ENCODE measurements around the gene UBE2Q2.

The UBE2Q2 gene

DNA sequence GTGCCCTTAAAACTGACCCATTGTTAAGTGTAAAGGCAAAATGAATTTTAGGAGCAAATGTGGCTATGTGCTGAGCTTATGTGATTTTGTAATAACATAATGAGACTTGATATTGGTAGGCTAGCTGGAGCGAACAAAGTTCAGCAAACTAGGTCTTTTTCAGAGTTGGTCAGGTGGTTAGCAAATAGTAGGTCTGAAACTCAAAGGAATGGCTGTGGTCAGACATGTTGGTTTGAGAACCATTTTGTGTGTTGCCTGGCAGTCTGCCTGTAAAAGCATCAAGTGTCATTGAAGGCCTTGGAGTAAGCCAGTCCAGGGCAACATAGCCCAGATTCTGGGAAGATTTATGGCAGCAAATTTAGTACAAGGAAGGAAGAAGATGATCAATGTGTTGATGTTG lies 76.8 kb downstream of the UBE2Q2 start:
- H3K27ac ChIP-seq, result no peak overlapping the region
- TF ChIP-seq, protein P1, sequence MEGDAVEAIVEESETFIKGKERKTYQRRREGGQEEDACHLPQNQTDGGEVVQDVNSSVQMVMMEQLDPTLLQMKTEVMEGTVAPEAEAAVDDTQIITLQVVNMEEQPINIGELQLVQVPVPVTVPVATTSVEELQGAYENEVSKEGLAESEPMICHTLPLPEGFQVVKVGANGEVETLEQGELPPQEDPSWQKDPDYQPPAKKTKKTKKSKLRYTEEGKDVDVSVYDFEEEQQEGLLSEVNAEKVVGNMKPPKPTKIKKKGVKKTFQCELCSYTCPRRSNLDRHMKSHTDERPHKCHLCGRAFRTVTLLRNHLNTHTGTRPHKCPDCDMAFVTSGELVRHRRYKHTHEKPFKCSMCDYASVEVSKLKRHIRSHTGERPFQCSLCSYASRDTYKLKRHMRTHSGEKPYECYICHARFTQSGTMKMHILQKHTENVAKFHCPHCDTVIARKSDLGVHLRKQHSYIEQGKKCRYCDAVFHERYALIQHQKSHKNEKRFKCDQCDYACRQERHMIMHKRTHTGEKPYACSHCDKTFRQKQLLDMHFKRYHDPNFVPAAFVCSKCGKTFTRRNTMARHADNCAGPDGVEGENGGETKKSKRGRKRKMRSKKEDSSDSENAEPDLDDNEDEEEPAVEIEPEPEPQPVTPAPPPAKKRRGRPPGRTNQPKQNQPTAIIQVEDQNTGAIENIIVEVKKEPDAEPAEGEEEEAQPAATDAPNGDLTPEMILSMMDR (IDR thresholded peaks at IDR 0.05), result no peak
- TF ChIP-seq ZFX (IDR thresholded peaks at IDR 0.05; ENCODE audit: borderline replicate concordance), result no peak

DNA sequence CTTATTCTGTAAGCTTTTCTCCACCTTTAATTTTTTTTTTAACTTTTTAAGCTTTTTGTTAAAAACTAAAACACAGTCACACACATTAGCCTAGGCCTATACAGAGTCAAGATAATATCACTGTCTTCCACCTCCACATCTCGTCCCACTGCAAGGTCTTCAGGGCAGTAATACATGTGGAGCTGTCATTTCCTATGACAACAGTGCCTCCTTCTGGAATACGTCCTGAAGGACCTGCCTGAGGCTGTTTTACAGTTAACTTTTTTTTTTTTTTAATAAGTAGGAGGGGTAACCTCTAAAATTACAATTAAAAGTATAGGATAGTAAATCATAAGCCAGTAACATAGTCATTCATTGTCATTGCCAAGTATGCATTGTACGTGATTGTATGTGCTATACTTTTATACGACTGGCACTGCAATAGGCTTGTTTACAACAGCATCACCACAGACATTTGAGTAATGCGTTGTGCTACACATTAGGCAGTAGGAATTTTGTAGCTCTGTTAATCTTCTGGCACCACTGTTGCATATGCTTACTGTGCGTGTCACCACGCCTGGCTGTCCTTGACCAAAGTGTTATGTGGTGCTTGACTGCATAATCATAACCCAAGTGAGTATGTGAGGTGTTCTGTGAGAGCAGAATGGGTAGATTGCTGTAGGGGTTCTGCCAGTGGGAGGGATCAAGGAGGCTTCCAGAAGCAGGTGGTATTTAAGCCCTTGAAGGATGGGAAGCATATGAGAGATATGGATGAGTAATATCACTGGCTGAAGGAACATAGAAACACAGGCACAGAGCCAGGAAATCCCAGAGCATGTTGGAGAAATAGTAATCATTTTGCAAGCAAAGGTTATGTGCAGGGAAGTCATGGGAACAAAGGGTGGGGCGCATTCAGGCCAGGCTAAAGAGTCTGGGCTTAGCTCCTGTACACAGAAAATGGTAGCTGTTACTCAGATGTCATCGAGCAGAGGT lies 78.8 kb downstream of the UBE2Q2 start:
- H3K27ac ChIP-seq, result no peak overlapping the region
- TF ChIP-seq, protein P1 (IDR thresholded peaks at IDR 0.05), result peak; percentile 66
- no peak for TF ChIP-seq ZFX (IDR thresholded peaks at IDR 0.05; ENCODE audit: borderline replicate concordance)

DNA sequence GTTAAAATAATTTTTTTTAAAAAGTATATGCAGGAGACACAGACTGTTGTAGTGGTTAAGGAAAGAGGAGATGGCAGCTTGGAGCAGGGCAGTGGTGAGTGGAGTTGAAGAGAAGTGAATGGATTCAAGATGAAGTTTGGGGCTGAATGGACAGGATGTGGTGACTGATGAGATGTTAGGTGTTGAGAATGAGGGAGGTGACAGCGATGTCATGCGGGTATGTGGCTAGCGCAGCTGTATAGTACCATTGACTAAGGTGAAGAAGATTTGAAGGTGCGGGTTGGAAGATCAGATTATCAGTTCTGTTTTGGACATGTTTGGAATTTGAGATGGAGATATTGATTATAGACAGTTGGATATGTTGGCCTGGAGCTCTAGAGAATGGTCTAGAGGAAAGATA lies 80.5 kb downstream of the UBE2Q2 start:
- no peak overlapping the region for H3K27ac ChIP-seq
- TF ChIP-seq, protein P1 (IDR thresholded peaks at IDR 0.05), result no peak
- no peak for TF ChIP-seq ZFX (IDR thresholded peaks at IDR 0.05; ENCODE audit: borderline replicate concordance)

DNA sequence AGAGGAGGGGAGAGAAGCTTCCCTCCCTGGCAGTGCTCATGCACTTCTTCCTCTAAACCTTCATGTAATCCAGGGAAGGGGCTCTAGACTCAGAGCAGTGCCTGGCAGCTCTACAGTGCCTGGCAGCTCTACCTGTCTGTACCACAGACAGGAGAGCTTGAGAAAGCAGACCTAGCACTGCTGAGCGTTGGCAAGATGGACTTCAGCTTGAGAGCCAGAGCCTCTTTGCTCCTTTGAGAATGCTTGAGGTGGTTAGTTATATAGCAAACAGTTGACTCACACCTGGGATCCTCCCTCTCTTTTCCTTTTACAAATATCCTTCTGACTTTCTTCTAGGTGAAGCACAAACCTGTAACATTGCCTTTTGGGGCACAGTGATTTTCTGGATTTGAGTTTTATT lies 81.3 kb downstream of the UBE2Q2 start:
- no peak for TF ChIP-seq ZFX (IDR thresholded peaks at IDR 0.05; ENCODE audit: borderline replicate concordance)
- TF ChIP-seq, protein P1 (IDR thresholded peaks at IDR 0.05), result no peak
- no peak overlapping the region for H3K27ac ChIP-seq

DNA sequence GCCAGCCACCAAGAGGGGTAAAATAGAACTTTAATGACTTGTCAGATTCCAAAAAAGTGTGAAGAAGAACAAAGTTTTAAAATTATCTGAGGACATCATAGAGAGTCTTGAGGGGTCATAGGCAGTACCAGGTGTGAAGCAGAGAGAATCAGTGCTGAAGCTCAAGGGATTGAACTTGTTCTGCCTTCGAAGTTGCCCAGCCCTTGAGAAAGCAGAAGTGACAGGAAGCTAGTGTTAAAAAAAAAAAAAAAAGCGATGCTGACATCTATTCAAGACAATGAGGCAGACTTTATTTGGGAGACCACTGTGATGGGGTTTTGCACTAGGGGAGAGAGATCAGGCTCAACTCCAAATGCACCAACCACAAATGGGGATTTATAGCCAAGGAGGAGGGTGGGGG lies 82.2 kb downstream of the UBE2Q2 start:
- H3K27ac ChIP-seq, result no peak overlapping the region
- TF ChIP-seq, protein P1 (IDR thresholded peaks at IDR 0.05), result no peak
- no peak for TF ChIP-seq ZFX (IDR thresholded peaks at IDR 0.05; ENCODE audit: borderline replicate concordance)

DNA sequence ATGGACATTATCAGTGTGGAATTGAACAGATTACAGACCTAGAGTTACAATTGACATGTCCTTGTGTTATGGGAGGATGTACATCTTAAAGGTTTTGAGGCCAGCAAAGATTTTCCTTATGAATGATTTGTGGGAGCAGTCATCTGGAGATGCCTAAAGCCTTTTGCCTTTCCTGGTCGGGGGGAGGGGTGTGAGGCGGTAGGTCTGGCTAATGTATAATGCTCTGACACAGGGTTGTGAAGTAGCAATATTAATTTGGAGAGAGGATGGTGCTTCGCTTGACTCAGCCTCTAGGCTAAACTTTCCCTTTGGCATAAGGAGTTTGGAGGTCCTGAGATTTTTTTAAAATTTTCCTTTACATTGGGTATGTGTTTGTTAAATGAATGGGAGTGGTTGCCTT lies 83.7 kb downstream of the UBE2Q2 start:
- H3K27ac ChIP-seq, result no peak overlapping the region
- TF ChIP-seq, protein P1 (IDR thresholded peaks at IDR 0.05), result no peak
- TF ChIP-seq ZFX (IDR thresholded peaks at IDR 0.05; ENCODE audit: borderline replicate concordance), result no peak

DNA sequence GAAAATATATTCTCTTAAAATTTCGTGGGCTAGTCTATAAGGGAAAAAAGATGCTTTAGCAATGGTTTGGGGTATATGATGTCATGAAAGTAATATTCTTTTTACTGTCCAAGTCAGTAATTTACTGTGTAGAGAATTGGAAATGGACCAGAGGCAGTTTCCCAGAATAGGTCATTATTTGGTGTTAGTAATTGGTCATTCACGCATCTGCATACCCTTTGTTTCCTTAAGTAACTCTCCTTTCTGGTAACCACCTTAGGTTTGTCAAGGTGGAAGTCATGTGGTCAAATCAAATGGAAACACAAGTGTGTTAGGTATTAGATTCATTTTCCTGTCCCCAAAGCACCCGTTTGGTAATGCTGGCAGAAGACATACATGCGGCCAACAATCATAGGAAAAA lies 84.4 kb downstream of the UBE2Q2 start:
- H3K27ac ChIP-seq, result no peak overlapping the region
- TF ChIP-seq ZFX (IDR thresholded peaks at IDR 0.05; ENCODE audit: borderline replicate concordance), result no peak

Data from 22Rv1 (cell line).